GM12873 (cell line): Measurements from ENCODE around the gene RPS18.

Experiments
- CTCF ChIP-seq: IDR thresholded peaks from 2 replicates; pipeline ENCODE4 v1.5.1; 2012; ENCODE audit warnings: low read depth, mild to moderate bottlenecking, moderate library complexity, low read length, control low read depth; ENCODE audit not compliant: insufficient read depth; ENCODE audit errors: missing control alignments

Gene RPS18

GRCh38 chr6:33315793-33316602, 44.1 kb downstream of the RPS18 start:
- no peak for TF ChIP-seq CTCF

- no peak for TF ChIP-seq CTCF
These were observed 44.9 kb downstream of the RPS18 start for GRCh38 chr6:33316603-33317418.

GRCh38 chr6:33317419-33317668, 45.5 kb downstream of the RPS18 start:
- TF ChIP-seq CTCF, result no peak

- no peak for TF ChIP-seq CTCF
These were observed 46.0 kb downstream of the RPS18 start, which contains the start of gene ZBTB22 for GRCh38 chr6:33317669-33318425. TSS of gene ZBTB22 (minus strand) at chr6:33317744. CDS start at chr6:33316916, 828 bp downstream.

- no peak for TF ChIP-seq CTCF
These were observed 46.7 kb downstream of the RPS18 start for GRCh38 chr6:33318426-33319073.

GRCh38 chr6:33319939-33320314, 48.1 kb downstream of the RPS18 start:
- TF ChIP-seq CTCF, result no peak
